ES-I3 (cell line): Measurements from ENCODE around the gene AQP6.

Experiments
- H3K36me3 ChIP-seq: 2 replicates; pipeline ENCODE4 v1.6.1; 2013; ENCODE audit warnings: mild to moderate bottlenecking, low read length, control low read depth, moderate library complexity; ENCODE audit not compliant: insufficient read depth
- H3K4me1 ChIP-seq: 2 replicates; pipeline ENCODE4 v1.6.1; 2013; ENCODE audit warnings: mild to moderate bottlenecking, control low read depth, low read length; ENCODE audit not compliant: insufficient read depth
- H3K9ac ChIP-seq: 2 replicates; pipeline ENCODE4 v1.6.1; 2013; ENCODE audit warnings: low read depth, mild to moderate bottlenecking, low read length, moderate library complexity
- H3K9me3 ChIP-seq: 2 replicates; pipeline ENCODE4 v1.6.1; 2013; ENCODE audit warnings: mild to moderate bottlenecking, low read length, moderate library complexity; ENCODE audit not compliant: control insufficient read depth, insufficient read depth

AQP6 gene

GRCh38 chr12:49967777-49968250, 4.9 kb upstream of the AQP6 start:
- no peaks in the 10 kb centered on the region; the same call in 1 of the 2 replicates for H3K4me1 ChIP-seq
- peak overlapping the region; percentile 10; the same call in 1 of the 2 replicates for H3K9ac ChIP-seq
- no peaks in the 10 kb centered on the region for H3K9me3 ChIP-seq
- H3K36me3 ChIP-seq = no peaks in the 10 kb centered on the region

GRCh38 chr12:49968471-49968870, 4.3 kb upstream of the AQP6 start:
- no peaks in the 10 kb centered on the region; the same call in 1 of the 2 replicates for H3K4me1 ChIP-seq
- H3K36me3 ChIP-seq = no peaks in the 10 kb centered on the region

GRCh38 chr12:49969027-49969426, 3.7 kb upstream of the AQP6 start:
- Histone ChIP-seq H3K9me3 (no peaks in the 10 kb centered on the region), H3K9ac (no peak overlapping the region), H3K36me3 (no peaks in the 10 kb centered on the region), H3K4me1 (no peaks in the 10 kb centered on the region; the same call in 1 of the 2 replicates)

More at GRCh38 chr12:49968471-49968870, 4.3 kb upstream of the AQP6 start:
- Histone ChIP-seq H3K9ac (no peak overlapping the region), H3K9me3 (no peaks in the 10 kb centered on the region)

GRCh38 chr12:49969651-49970429, 2.9 kb upstream of the AQP6 start:
- H3K4me1 ChIP-seq = no peaks in the 10 kb centered on the region; the same call in 1 of the 2 replicates
- H3K36me3 ChIP-seq = no peaks in the 10 kb centered on the region
- no peak overlapping the region for H3K9ac ChIP-seq
- H3K9me3 ChIP-seq = no peaks in the 10 kb centered on the region

GRCh38 chr12:49970658-49971057, 2.1 kb upstream of the AQP6 start:
- H3K9ac ChIP-seq = no peak overlapping the region
- no peaks in the 10 kb centered on the region; the same call in 1 of the 2 replicates for H3K4me1 ChIP-seq
- no peaks in the 10 kb centered on the region for H3K9me3 ChIP-seq
- H3K36me3 ChIP-seq = no peaks in the 10 kb centered on the region

GRCh38 chr12:49971141-49971540, 1.6 kb upstream of the AQP6 start:
- no peaks in the 10 kb centered on the region for H3K36me3 ChIP-seq
- no peaks in the 10 kb centered on the region for H3K9me3 ChIP-seq
- no peaks in the 10 kb centered on the region; the same call in 1 of the 2 replicates for H3K4me1 ChIP-seq
- H3K9ac ChIP-seq = no peak overlapping the region

GRCh38 chr12:49972129-49972528, 618 bp upstream of the AQP6 start:
- H3K9me3 ChIP-seq = no peaks in the 10 kb centered on the region

GRCh38 chr12:49973361-49973830, 649 bp downstream of the AQP6 start:
- no peaks in the 10 kb centered on the region; the same call in 1 of the 2 replicates for H3K4me1 ChIP-seq
- H3K9me3 ChIP-seq = no peaks in the 10 kb centered on the region
- H3K9ac ChIP-seq = no peak overlapping the region
- H3K36me3 ChIP-seq = no peaks in the 10 kb centered on the region

More at GRCh38 chr12:49972129-49972528, 618 bp upstream of the AQP6 start:
- H3K9ac ChIP-seq = no peak overlapping the region
- H3K36me3 ChIP-seq = no peaks in the 10 kb centered on the region
- H3K4me1 ChIP-seq = no peaks in the 10 kb centered on the region; the same call in 1 of the 2 replicates

GRCh38 chr12:49974231-49974675, 1.5 kb downstream of the AQP6 start:
- no peak overlapping the region for H3K9ac ChIP-seq
- no peaks in the 10 kb centered on the region for H3K9me3 ChIP-seq
- peaks cover 7% of the 10 kb centered on the region for H3K4me1 ChIP-seq
- no peaks in the 10 kb centered on the region for H3K36me3 ChIP-seq

- Histone ChIP-seq H3K9ac (no peak overlapping the region), H3K4me1 (peaks cover 7% of the 10 kb centered on the region), H3K36me3 (no peaks in the 10 kb centered on the region), H3K9me3 (no peaks in the 10 kb centered on the region)
Observed at GRCh38 chr12:49974677-49975317, 2.0 kb downstream of the AQP6 start.

- H3K36me3 ChIP-seq = no peaks in the 10 kb centered on the region
- peaks cover 7% of the 10 kb centered on the region for H3K4me1 ChIP-seq
- H3K9me3 ChIP-seq = no peaks in the 10 kb centered on the region
- no peak overlapping the region for H3K9ac ChIP-seq
Observed at GRCh38 chr12:49975318-49975761, 2.6 kb downstream of the AQP6 start.

GRCh38 chr12:49976557-49976956, 3.8 kb downstream of the AQP6 start:
- Histone ChIP-seq H3K4me1 (peaks cover 7% of the 10 kb centered on the region), H3K9me3 (no peaks in the 10 kb centered on the region), H3K36me3 (no peaks in the 10 kb centered on the region), H3K9ac (no peak overlapping the region)

- Histone ChIP-seq H3K36me3 (no peaks in the 10 kb centered on the region), H3K9ac (no peak overlapping the region), H3K9me3 (no peaks in the 10 kb centered on the region), H3K4me1 (peaks cover 7% of the 10 kb centered on the region)
Observed at GRCh38 chr12:49978125-49978524, 5.4 kb downstream of the AQP6 start.

- Histone ChIP-seq H3K9me3 (no peaks in the 10 kb centered on the region), H3K9ac (no peak overlapping the region), H3K4me1 (peaks cover 7% of the 10 kb centered on the region)
Observed at GRCh38 chr12:49979016-49979586, 6.4 kb downstream of the AQP6 start.

More at GRCh38 chr12:49979016-49979586, 6.4 kb downstream of the AQP6 start:
- H3K36me3 ChIP-seq = no peaks in the 10 kb centered on the region
